ENCODE results near the gene AMOTL2.

The AMOTL2 gene

GRCh38 chr3:134339913-134340312, 34.3 kb downstream of the AMOTL2 start:
- in situ Hi-C loops (cut with MboI; ENCODE audit: low pct_unique_long_range_greater_than_20kb, low sequenced_read_pairs) = no loop called here
- DNase-seq = no peak

- DNase-seq = no peak
- in situ Hi-C loops (cut with MboI; ENCODE audit: low pct_unique_long_range_greater_than_20kb, low sequenced_read_pairs) = no loop called here
These were observed 34.9 kb downstream of the AMOTL2 start for GRCh38 chr3:134339331-134339730.

- in situ Hi-C loops (cut with MboI; ENCODE audit: low pct_unique_long_range_greater_than_20kb, low sequenced_read_pairs) = no loop called here
- DNase-seq = no peak
These were observed 35.6 kb downstream of the AMOTL2 start for GRCh38 chr3:134338516-134339261.

GRCh38 chr3:134338201-134338512, 36.1 kb downstream of the AMOTL2 start:
- in situ Hi-C loops (cut with MboI; ENCODE audit: low pct_unique_long_range_greater_than_20kb, low sequenced_read_pairs) = no loop called here
- DNase-seq = no peak

GRCh38 chr3:134337511-134338200, 36.6 kb downstream of the AMOTL2 start:
- in situ Hi-C loops (cut with MboI; ENCODE audit: low pct_unique_long_range_greater_than_20kb, low sequenced_read_pairs) = no loop called here

GRCh38 chr3:134337071-134337482, 37.2 kb downstream of the AMOTL2 start:
- no peak for DNase-seq
- in situ Hi-C loops (cut with MboI; ENCODE audit: low pct_unique_long_range_greater_than_20kb, low sequenced_read_pairs) = no loop called here

More at GRCh38 chr3:134337511-134338200, 36.6 kb downstream of the AMOTL2 start:
- DNase-seq = no peak

GRCh38 chr3:134336587-134336986, 37.7 kb downstream of the AMOTL2 start:
- no peak for DNase-seq
- in situ Hi-C loops (cut with MboI; ENCODE audit: low pct_unique_long_range_greater_than_20kb, low sequenced_read_pairs) = no loop called here

GRCh38 chr3:134334901-134335280, 39.4 kb downstream of the AMOTL2 start:
- DNase-seq = no peak
- in situ Hi-C loops (cut with MboI; ENCODE audit: low pct_unique_long_range_greater_than_20kb, low sequenced_read_pairs) = no loop called here

- DNase-seq = no peak
- in situ Hi-C loops (cut with MboI; ENCODE audit: low pct_unique_long_range_greater_than_20kb, low sequenced_read_pairs) = no loop called here
These were observed 39.9 kb downstream of the AMOTL2 start for GRCh38 chr3:134334231-134334900.

- DNase-seq = no peak
- in situ Hi-C loops (cut with MboI; ENCODE audit: low pct_unique_long_range_greater_than_20kb, low sequenced_read_pairs) = no loop called here
These were observed 40.6 kb downstream of the AMOTL2 start for GRCh38 chr3:134333522-134334181.

GRCh38 chr3:134332344-134332743, 41.9 kb downstream of the AMOTL2 start:
- in situ Hi-C loops (cut with MboI; ENCODE audit: low pct_unique_long_range_greater_than_20kb, low sequenced_read_pairs) = no loop called here
- no peak for DNase-seq

GRCh38 chr3:134331811-134332199, 42.4 kb downstream of the AMOTL2 start:
- no peak for DNase-seq
- in situ Hi-C loops (cut with MboI; ENCODE audit: low pct_unique_long_range_greater_than_20kb, low sequenced_read_pairs) = no loop called here

GRCh38 chr3:134330883-134331810, 43.1 kb downstream of the AMOTL2 start:
- no peak for DNase-seq
- in situ Hi-C loops (cut with MboI; ENCODE audit: low pct_unique_long_range_greater_than_20kb, low sequenced_read_pairs) = no loop called here

- in situ Hi-C loops (cut with MboI; ENCODE audit: low pct_unique_long_range_greater_than_20kb, low sequenced_read_pairs) = no loop called here
- no peak for DNase-seq
These were observed 45.4 kb downstream of the AMOTL2 start for GRCh38 chr3:134328846-134329245.

GRCh38 chr3:134328147-134328591, 46.1 kb downstream of the AMOTL2 start:
- in situ Hi-C loops (cut with MboI; ENCODE audit: low pct_unique_long_range_greater_than_20kb, low sequenced_read_pairs) = no loop called here
- no peak for DNase-seq

- in situ Hi-C loops (cut with MboI; ENCODE audit: low pct_unique_long_range_greater_than_20kb, low sequenced_read_pairs) = no loop called here
- no peak for DNase-seq
These were observed 46.7 kb downstream of the AMOTL2 start for GRCh38 chr3:134327594-134327975.

- no peak for DNase-seq
- in situ Hi-C loops (cut with MboI; ENCODE audit: low pct_unique_long_range_greater_than_20kb, low sequenced_read_pairs) = no loop called here
These were observed 47.3 kb downstream of the AMOTL2 start for GRCh38 chr3:134326760-134327593.

- no peak for DNase-seq
- in situ Hi-C loops (cut with MboI; ENCODE audit: low pct_unique_long_range_greater_than_20kb, low sequenced_read_pairs) = no loop called here
These were observed 48.1 kb downstream of the AMOTL2 start for GRCh38 chr3:134326126-134326525.

Data from KBM-7 (cell line).